ENCODE data around the gene GARNL3. TPM values are rescaled to one million over a fixed set of nuclear protein-coding genes. Genes with fewer than 3 reads are reported as not detected.
A peak's percentile ranks its signal among the peaks of the same experiment; 100 is the strongest.

Gene GARNL3
- total RNA-seq, 2 experiments from 2014 or later, result 2.5 to 3.4 TPM

- intact Hi-C loops (cut with DNase I, micrococcal nuclease), result loop anchor here (1.0 to 10.0 kb wide), 16 partner anchors 22 to 904 kb away; partner anchors contain the start of genes SH2D3C (in 2 of the 2), SLC2A8 (in 2 of the 2), ZNF79 (in 2 of the 2) and EEIG1 (in 1 of the 2)
These were observed 40.8 kb upstream of the GARNL3 start for GRCh38 chr9:127223810-127224177.

GRCh38 chr9:127224178-127224882, 40.2 kb upstream of the GARNL3 start:
- CTCF ChIA-PET, result interaction anchor here (0.5 to 2.5 kb wide), 6 partner anchors 8 to 691 kb away, joined by 3 to 9 read pairs (median 4); no protein-coding TSS in a partner anchor
- intact Hi-C loops (cut with DNase I, micrococcal nuclease), result loop anchor here (1.0 to 10.0 kb wide), 16 partner anchors 21 to 903 kb away; partner anchors contain the start of genes SH2D3C (in 2 of the 2), SLC2A8 (in 2 of the 2), ZNF79 (in 2 of the 2) and EEIG1 (in 1 of the 2)
- POLR2A ChIA-PET, result interaction anchor here (0.9 to 1.8 kb wide), 4 partner anchors 15 to 219 kb away, joined by 4 to 6 read pairs (median 5); partner anchors contain the start of gene ZNF79
- DNase-seq, result peak; percentile 93
- peak; percentile 79 for ATAC-seq
- H3K36me3 Mint-ChIP-seq (ENCODE audit: low read depth), result no peaks in the 10 kb centered on the region
- H3K27me3 Mint-ChIP-seq, result peaks cover 15% of the 10 kb centered on the region
- H3K4me1 Mint-ChIP-seq, result peaks cover 24% of the 10 kb centered on the region
- peak overlapping the region; percentile 16 for H3K27ac Mint-ChIP-seq
- no peaks in the 10 kb centered on the region for H3K9me3 Mint-ChIP-seq (ENCODE audit: low read depth)
- peak overlapping the region; percentile 68 for H3K4me3 Mint-ChIP-seq

More at GRCh38 chr9:127223810-127224177, 40.8 kb upstream of the GARNL3 start:
- Mint-ChIP-seq H3K27me3 (peaks cover 15% of the 10 kb centered on the region), H3K9me3 (ENCODE audit: low read depth) (no peaks in the 10 kb centered on the region), H3K27ac (no peak overlapping the region), H3K36me3 (ENCODE audit: low read depth) (no peaks in the 10 kb centered on the region), H3K4me3 (peak overlapping the region; percentile 68), H3K4me1 (peaks cover 24% of the 10 kb centered on the region)
- ChIA-PET POLR2A (interaction anchor here (0.9 to 1.8 kb wide), 4 partner anchors 16 to 218 kb away, joined by 4 to 6 read pairs (median 5); partner anchors contain the start of gene ZNF79), CTCF (interaction anchor here (0.6 to 2.5 kb wide), 5 partner anchors 7 to 692 kb away, joined by 3 to 9 read pairs (median 4); no protein-coding TSS in a partner anchor)
- DNase-seq (peak; percentile 43), ATAC-seq (no peak)

GRCh38 chr9:127224883-127225739, 39.5 kb upstream of the GARNL3 start:
- H3K4me1 Mint-ChIP-seq, result peaks cover 24% of the 10 kb centered on the region
- intact Hi-C loops (cut with DNase I, micrococcal nuclease), result loop anchor here (1.0 to 10.0 kb wide), 17 partner anchors 20 to 902 kb away; partner anchors contain the start of genes SH2D3C (in 2 of the 2), SLC2A8 (in 2 of the 2), ZNF79 (in 2 of the 2) and EEIG1 (in 1 of the 2)
- ATAC-seq (peak; percentile 87), DNase-seq (peak; percentile 98)
- H3K4me3 Mint-ChIP-seq, result peak overlapping the region; percentile 78
- H3K27ac Mint-ChIP-seq, result no peak overlapping the region
- POLR2A ChIA-PET, result interaction anchor here (0.6 to 1.8 kb wide), 5 partner anchors 15 to 223 kb away, joined by 4 to 6 read pairs (median 5); partner anchors contain the start of gene ZNF79
- CTCF ChIA-PET, result interaction anchor here (0.5 to 2.5 kb wide), 3 partner anchors 11 to 284 kb away, joined by 4 to 9 read pairs (median 4); no protein-coding TSS in a partner anchor
- H3K36me3 Mint-ChIP-seq (ENCODE audit: low read depth), result no peaks in the 10 kb centered on the region
- no peaks in the 10 kb centered on the region for H3K9me3 Mint-ChIP-seq (ENCODE audit: low read depth)
- H3K27me3 Mint-ChIP-seq, result peaks cover 15% of the 10 kb centered on the region

GRCh38 chr9:127225801-127226625, 38.6 kb upstream of the GARNL3 start:
- ATAC-seq, result no peak
- H3K27ac Mint-ChIP-seq, result peak overlapping the region; percentile 48
- no peaks in the 10 kb centered on the region for H3K9me3 Mint-ChIP-seq (ENCODE audit: low read depth)
- CTCF ChIA-PET, result no interaction called here
- H3K4me1 Mint-ChIP-seq, result peaks cover 24% of the 10 kb centered on the region
- no peaks in the 10 kb centered on the region for H3K36me3 Mint-ChIP-seq (ENCODE audit: low read depth)
- intact Hi-C loops (cut with DNase I, micrococcal nuclease), result loop anchor here (1.0 to 10.0 kb wide), 9 partner anchors 19 to 839 kb away; partner anchors contain the start of genes SH2D3C (in 2 of the 2), EEIG1 (in 1 of the 2), NAIF1 (in 1 of the 2) and SLC25A25 (in 1 of the 2)
- POLR2A ChIA-PET, result interaction anchor here (0.6 kb wide), 1 partner anchor 222 kb away, joined by 4 read pairs; no protein-coding TSS in a partner anchor
- no peak for DNase-seq
- peak overlapping the region; percentile 78 for H3K4me3 Mint-ChIP-seq
- peaks cover 15% of the 10 kb centered on the region for H3K27me3 Mint-ChIP-seq

GRCh38 chr9:127229691-127230417, 34.7 kb upstream of the GARNL3 start:
- ChIA-PET POLR2A (no interaction called here), CTCF (interaction anchor here (0.6 kb wide), 1 partner anchor 226 kb away, joined by 3 read pairs; no protein-coding TSS in a partner anchor)
- H3K27me3 Mint-ChIP-seq, result peaks cover 10% of the 10 kb centered on the region
- H3K27ac Mint-ChIP-seq, result no peak overlapping the region
- ATAC-seq (no peak), DNase-seq (no peak)
- no peak overlapping the region for H3K4me3 Mint-ChIP-seq
- peaks cover 7% of the 10 kb centered on the region for H3K4me1 Mint-ChIP-seq
- H3K36me3 Mint-ChIP-seq (ENCODE audit: low read depth), result no peaks in the 10 kb centered on the region
- intact Hi-C loops (cut with DNase I, micrococcal nuclease), result loop anchor here (10.0 kb wide), 4 partner anchors 195 to 835 kb away; partner anchors contain the start of genes SH2D3C (in 2 of the 2), EEIG1 (in 1 of the 2), NAIF1 (in 1 of the 2) and SLC25A25 (in 1 of the 2)
- no peaks in the 10 kb centered on the region for H3K9me3 Mint-ChIP-seq (ENCODE audit: low read depth)

- CTCF ChIA-PET, result no interaction called here
These were observed 32.9 kb upstream of the GARNL3 start for GRCh38 chr9:127231666-127232065.

GRCh38 chr9:127232833-127233549, 31.6 kb upstream of the GARNL3 start:
- H3K36me3 Mint-ChIP-seq (ENCODE audit: low read depth), result no peaks in the 10 kb centered on the region
- no peak for DNase-seq
- ChIA-PET POLR2A (no interaction called here), CTCF (no interaction called here)
- H3K4me1 Mint-ChIP-seq, result no peaks in the 10 kb centered on the region
- H3K27me3 Mint-ChIP-seq, result peaks cover 10% of the 10 kb centered on the region
- no peak for ATAC-seq
- H3K27ac Mint-ChIP-seq, result no peak overlapping the region
- no peak overlapping the region for H3K4me3 Mint-ChIP-seq
- intact Hi-C loops (cut with DNase I, micrococcal nuclease), result no loop called here
- H3K9me3 Mint-ChIP-seq (ENCODE audit: low read depth), result no peaks in the 10 kb centered on the region

More at GRCh38 chr9:127231666-127232065, 32.9 kb upstream of the GARNL3 start:
- Mint-ChIP-seq H3K4me1 (no peaks in the 10 kb centered on the region), H3K27ac (no peak overlapping the region), H3K27me3 (peaks cover 10% of the 10 kb centered on the region), H3K36me3 (ENCODE audit: low read depth) (no peaks in the 10 kb centered on the region), H3K4me3 (no peak overlapping the region), H3K9me3 (ENCODE audit: low read depth) (no peaks in the 10 kb centered on the region)
- ATAC-seq (no peak), DNase-seq (no peak)
- POLR2A ChIA-PET, result no interaction called here
- intact Hi-C loops (cut with DNase I, micrococcal nuclease), result no loop called here

GRCh38 chr9:127233550-127233949, 31.0 kb upstream of the GARNL3 start:
- Mint-ChIP-seq H3K4me3 (no peak overlapping the region), H3K9me3 (ENCODE audit: low read depth) (no peaks in the 10 kb centered on the region), H3K27me3 (peaks cover 10% of the 10 kb centered on the region), H3K36me3 (ENCODE audit: low read depth) (no peaks in the 10 kb centered on the region), H3K27ac (no peak overlapping the region), H3K4me1 (no peaks in the 10 kb centered on the region)
- CTCF ChIA-PET, result no interaction called here
- intact Hi-C loops (cut with DNase I, micrococcal nuclease), result no loop called here
- POLR2A ChIA-PET, result no interaction called here
- no peak for ATAC-seq
- no peak for DNase-seq

GRCh38 chr9:127233989-127234388, 30.6 kb upstream of the GARNL3 start:
- POLR2A ChIA-PET, result no interaction called here
- H3K4me3 Mint-ChIP-seq, result no peak overlapping the region
- H3K4me1 Mint-ChIP-seq, result no peaks in the 10 kb centered on the region
- H3K27me3 Mint-ChIP-seq, result peaks cover 10% of the 10 kb centered on the region
- ATAC-seq (no peak), DNase-seq (no peak)
- no peaks in the 10 kb centered on the region for H3K9me3 Mint-ChIP-seq (ENCODE audit: low read depth)
- no peaks in the 10 kb centered on the region for H3K36me3 Mint-ChIP-seq (ENCODE audit: low read depth)
- CTCF ChIA-PET, result no interaction called here
- no peak overlapping the region for H3K27ac Mint-ChIP-seq
- intact Hi-C loops (cut with DNase I, micrococcal nuclease), result no loop called here
